Activated CD8-positive, alpha-beta T cell treated with anti-CD3 and anti-CD28 coated beads for 36 hours (primary cell): ENCODE measurements around the gene MECR. TPM values are rescaled to one million over a fixed set of nuclear protein-coding genes. Genes with fewer than 3 reads are reported as not detected.

ENCODE experiments used
- ATAC-seq: fragments of 200-7000 bp; cut with Tn5 transposase; one replicate; pipeline ENCODE4 v1.10.0; 2021; ENCODE audit warnings: mild to moderate bottlenecking, moderate library complexity
- CTCF ChIA-PET: fragments of 350-600 bp; sonication (Branson Sonifier 250); formaldehyde crosslinking; loops from one replicate; lab custom pipeline; 2021; ENCODE audit warnings: antibody characterized with exemption; lab: Charles Lee
- POLR2A ChIA-PET: fragments of 350-600 bp; sonication (Branson Sonifier 250); formaldehyde crosslinking; loops from one replicate; lab custom pipeline; 2021; ENCODE audit warnings: antibody characterized with exemption; lab: Charles Lee
- DNase-seq: peaks from one replicate; pipeline ENCODE4 v3.0.0-alpha.2; 2020
- H3K27ac Mint-ChIP-seq: one replicate; pipeline ENCODE4 v1.8.0; 2021; ENCODE audit warnings: mild to moderate bottlenecking, mixed read lengths
- H3K27me3 Mint-ChIP-seq: one replicate; pipeline ENCODE4 v1.8.0; 2021; ENCODE audit warnings: mixed read lengths
- H3K36me3 Mint-ChIP-seq: one replicate; pipeline ENCODE4 v1.8.0; 2021; ENCODE audit warnings: low read depth, mixed read lengths
- H3K4me1 Mint-ChIP-seq: one replicate; pipeline ENCODE4 v1.8.0; 2021; ENCODE audit warnings: low read depth, mixed read lengths
- H3K4me3 Mint-ChIP-seq: one replicate; pipeline ENCODE4 v1.8.0; 2021; ENCODE audit warnings: mild to moderate bottlenecking, moderate library complexity, mixed read lengths
- H3K9me3 Mint-ChIP-seq: one replicate; pipeline ENCODE4 v1.8.0; 2021; ENCODE audit warnings: mixed read lengths
- intact Hi-C: fragments of 100-400 bp; cut with micrococcal nuclease; formaldehyde crosslinking; loops from one replicate; pipeline ENCODE4 v1.10.0; 2022
- total RNA-seq, 2 experiments: library from RNA; stranded (reverse); gene quantifications; one replicate each; pipeline ENCODE4 v1.2.3, GENCODE V29; 2021
- TF ChIP-seq, protein P1 (sequence below): fragments of 200-600 bp; IDR thresholded peaks from one replicate; pipeline ENCODE4 v1.8.0; 2022; ENCODE audit warnings: antibody characterized with exemption, mild to moderate bottlenecking

The MECR gene
- total RNA-seq, 2 experiments from 2014 or later: 42.2 to 43.5 TPM

- Mint-ChIP-seq H3K27me3 (peaks cover 15% of the 10 kb centered on the region), H3K4me3 (no peak overlapping the region), H3K36me3 (no peaks in the 10 kb centered on the region), H3K9me3 (no peaks in the 10 kb centered on the region), H3K27ac (no peak overlapping the region), H3K4me1 (no peaks in the 10 kb centered on the region)
- ChIA-PET POLR2A (no interaction called here), CTCF (no interaction called here)
- DNase-seq: no peak
- ATAC-seq: no peak
- intact Hi-C loops: no loop called here
- TF ChIP-seq, protein P1, sequence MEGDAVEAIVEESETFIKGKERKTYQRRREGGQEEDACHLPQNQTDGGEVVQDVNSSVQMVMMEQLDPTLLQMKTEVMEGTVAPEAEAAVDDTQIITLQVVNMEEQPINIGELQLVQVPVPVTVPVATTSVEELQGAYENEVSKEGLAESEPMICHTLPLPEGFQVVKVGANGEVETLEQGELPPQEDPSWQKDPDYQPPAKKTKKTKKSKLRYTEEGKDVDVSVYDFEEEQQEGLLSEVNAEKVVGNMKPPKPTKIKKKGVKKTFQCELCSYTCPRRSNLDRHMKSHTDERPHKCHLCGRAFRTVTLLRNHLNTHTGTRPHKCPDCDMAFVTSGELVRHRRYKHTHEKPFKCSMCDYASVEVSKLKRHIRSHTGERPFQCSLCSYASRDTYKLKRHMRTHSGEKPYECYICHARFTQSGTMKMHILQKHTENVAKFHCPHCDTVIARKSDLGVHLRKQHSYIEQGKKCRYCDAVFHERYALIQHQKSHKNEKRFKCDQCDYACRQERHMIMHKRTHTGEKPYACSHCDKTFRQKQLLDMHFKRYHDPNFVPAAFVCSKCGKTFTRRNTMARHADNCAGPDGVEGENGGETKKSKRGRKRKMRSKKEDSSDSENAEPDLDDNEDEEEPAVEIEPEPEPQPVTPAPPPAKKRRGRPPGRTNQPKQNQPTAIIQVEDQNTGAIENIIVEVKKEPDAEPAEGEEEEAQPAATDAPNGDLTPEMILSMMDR: no peak
Measured at GRCh38 chr1:29272147-29272907, 41.6 kb upstream of the MECR start.

GRCh38 chr1:29271724-29272123 is 41.0 kb upstream of the MECR start:
- no peak for ATAC-seq
- POLR2A ChIA-PET: no interaction called here

DNA sequence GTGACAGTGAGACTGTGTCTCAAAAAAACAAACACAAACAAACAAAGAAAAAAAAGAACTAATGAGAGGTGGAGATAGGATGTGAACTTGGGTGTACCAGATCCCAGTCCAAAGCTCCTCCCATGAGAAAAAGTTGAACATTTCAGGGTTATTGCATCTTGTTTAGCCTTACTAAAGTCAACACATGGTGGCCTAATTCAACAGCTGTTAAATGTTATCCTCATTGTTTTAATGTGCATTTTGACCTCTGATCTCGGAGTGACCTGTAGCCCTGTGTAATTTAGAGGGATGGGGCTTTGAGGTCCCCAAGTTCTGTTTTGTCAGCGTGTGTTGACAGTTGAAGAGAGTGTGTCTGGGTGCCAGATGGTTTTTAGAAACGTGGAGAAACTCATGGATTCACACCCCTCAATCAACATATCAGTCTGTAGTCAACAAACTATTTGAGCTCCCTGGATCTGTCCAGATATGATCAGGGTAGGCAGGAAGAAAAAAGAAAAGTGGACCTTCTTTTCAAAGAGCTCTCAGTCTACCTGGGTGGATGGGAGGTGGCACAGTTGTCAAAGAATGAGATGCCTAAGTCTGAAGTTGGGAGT is 40.3 kb upstream of the MECR start:
- no peaks in the 10 kb centered on the region for H3K4me1 Mint-ChIP-seq
- CTCF ChIA-PET: interaction anchor here (1.6 kb wide), 1 partner anchor 11 kb away, joined by 5 read pairs; no protein-coding TSS in a partner anchor
- peaks cover 19% of the 10 kb centered on the region for H3K27me3 Mint-ChIP-seq
- intact Hi-C loops: no loop called here
- no peaks in the 10 kb centered on the region for H3K9me3 Mint-ChIP-seq
- TF ChIP-seq, protein P1: no peak
- DNase-seq: no peak
- ATAC-seq: no peak
- H3K27ac Mint-ChIP-seq: no peak overlapping the region
- H3K4me3 Mint-ChIP-seq: no peak overlapping the region
- H3K36me3 Mint-ChIP-seq: no peaks in the 10 kb centered on the region
- POLR2A ChIA-PET: no interaction called here

More at GRCh38 chr1:29271724-29272123, 41.0 kb upstream of the MECR start:
- intact Hi-C loops: no loop called here
- H3K27ac Mint-ChIP-seq: no peak overlapping the region
- peaks cover 17% of the 10 kb centered on the region for H3K27me3 Mint-ChIP-seq
- H3K4me3 Mint-ChIP-seq: no peak overlapping the region
- CTCF ChIA-PET: interaction anchor here (1.6 kb wide), 1 partner anchor 12 kb away, joined by 5 read pairs; no protein-coding TSS in a partner anchor
- DNase-seq: no peak
- H3K36me3 Mint-ChIP-seq: no peaks in the 10 kb centered on the region
- TF ChIP-seq, protein P1: no peak
- no peaks in the 10 kb centered on the region for H3K4me1 Mint-ChIP-seq
- H3K9me3 Mint-ChIP-seq: no peaks in the 10 kb centered on the region

DNA sequence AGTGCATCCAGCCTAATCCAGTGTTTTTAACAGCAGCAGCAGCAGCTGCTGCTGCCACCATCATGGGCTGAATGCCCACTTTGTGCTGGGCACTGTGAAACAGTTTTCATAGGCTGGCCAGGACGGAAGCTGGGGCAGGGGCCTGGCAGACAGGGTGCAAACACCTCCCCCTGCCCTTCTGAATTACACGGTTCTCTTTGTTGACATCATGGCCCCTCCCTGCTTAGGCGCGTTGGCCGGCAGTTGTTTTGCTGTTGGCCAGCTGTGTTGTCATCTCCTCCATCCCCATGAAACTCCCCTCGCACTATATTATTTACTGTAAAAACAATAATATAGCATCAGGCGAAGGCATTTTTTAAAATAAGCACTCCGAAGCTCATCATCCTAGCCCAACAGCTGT is 38.6 kb upstream of the MECR start:
- ChIA-PET POLR2A (no interaction called here), CTCF (interaction anchor here (1.4 kb wide), 1 partner anchor 10 kb away, joined by 4 read pairs; no protein-coding TSS in a partner anchor)
- Mint-ChIP-seq H3K4me3 (no peak overlapping the region), H3K27ac (no peak overlapping the region), H3K4me1 (no peaks in the 10 kb centered on the region), H3K9me3 (no peaks in the 10 kb centered on the region), H3K27me3 (peaks cover 22% of the 10 kb centered on the region), H3K36me3 (no peaks in the 10 kb centered on the region)
- TF ChIP-seq, protein P1: no peak
- intact Hi-C loops: no loop called here
- ATAC-seq (no peak), DNase-seq (no peak)
